ENCODE data around the gene ALDH1A1.

ALDH1A1 gene

DNA sequence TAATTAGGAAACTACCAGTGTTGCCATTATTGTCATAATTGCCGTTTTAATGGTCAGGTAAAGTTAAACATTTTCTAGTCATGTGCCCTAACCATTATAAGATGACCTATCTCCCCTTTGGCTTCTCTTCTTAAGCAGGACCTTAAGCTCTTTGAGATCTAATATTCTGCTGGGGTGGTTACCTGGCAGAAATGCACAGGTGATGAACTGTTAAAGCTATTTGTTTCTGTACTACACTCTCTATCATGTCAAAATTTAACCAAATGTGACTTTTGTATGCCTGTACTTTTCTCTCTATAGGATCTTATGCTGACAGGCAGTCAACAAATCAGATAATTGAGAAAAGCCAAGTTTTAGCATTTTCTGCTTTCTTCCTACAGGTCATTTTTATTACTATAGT is 23.3 kb downstream of the ALDH1A1 start:
- Histone ChIP-seq H3K27me3 (ENCODE audit: control insufficient read depth, insufficient read depth, low read length) (no peaks in the 10 kb centered on the region), H3K9me3 (ENCODE audit: control insufficient read depth, insufficient read depth, low read depth, low read length) (no peaks in the 10 kb centered on the region), H3K36me3 (ENCODE audit: control insufficient read depth, insufficient read depth, low read length) (no peaks in the 10 kb centered on the region), H3K4me3 (ENCODE audit: low read depth, low read length) (no peak overlapping the region), H3K9ac (ENCODE audit: low read length) (no peak overlapping the region), H3K27ac (ENCODE audit: low read depth, low read length) (no peak overlapping the region), H3K4me1 (ENCODE audit: control insufficient read depth, insufficient read depth, low read length) (no peaks in the 10 kb centered on the region)

DNA sequence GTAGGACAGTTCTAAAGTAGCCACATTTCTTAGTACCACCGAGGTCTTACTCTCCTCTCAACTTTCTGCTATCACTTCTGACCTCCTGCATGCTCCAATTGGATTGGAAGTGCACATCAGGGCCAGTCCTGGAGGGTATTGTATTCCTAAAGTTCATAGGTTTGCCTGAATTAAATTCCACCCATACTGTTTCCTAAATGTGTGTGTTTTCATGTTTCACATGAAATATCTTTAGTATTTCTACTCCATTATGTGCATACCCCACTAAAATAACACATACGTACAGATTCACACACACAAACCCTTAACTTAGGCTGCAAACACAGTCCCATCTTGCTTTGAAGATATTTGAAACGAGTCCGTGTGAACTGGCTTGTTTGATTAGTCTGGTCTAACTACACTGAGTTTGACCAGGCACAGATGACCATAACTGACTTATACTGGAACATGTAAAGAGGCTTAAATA is 24.8 kb downstream of the ALDH1A1 start:
- H3K4me1 ChIP-seq (ENCODE audit: control insufficient read depth, insufficient read depth, low read length), result no peaks in the 10 kb centered on the region
- no peaks in the 10 kb centered on the region for H3K9me3 ChIP-seq (ENCODE audit: control insufficient read depth, insufficient read depth, low read depth, low read length)
- no peak overlapping the region for H3K27ac ChIP-seq (ENCODE audit: low read depth, low read length)
- H3K4me3 ChIP-seq (ENCODE audit: low read depth, low read length), result no peak overlapping the region
- H3K27me3 ChIP-seq (ENCODE audit: control insufficient read depth, insufficient read depth, low read length), result no peaks in the 10 kb centered on the region
- no peaks in the 10 kb centered on the region for H3K36me3 ChIP-seq (ENCODE audit: control insufficient read depth, insufficient read depth, low read length)
- H3K9ac ChIP-seq (ENCODE audit: low read length), result no peak overlapping the region

DNA sequence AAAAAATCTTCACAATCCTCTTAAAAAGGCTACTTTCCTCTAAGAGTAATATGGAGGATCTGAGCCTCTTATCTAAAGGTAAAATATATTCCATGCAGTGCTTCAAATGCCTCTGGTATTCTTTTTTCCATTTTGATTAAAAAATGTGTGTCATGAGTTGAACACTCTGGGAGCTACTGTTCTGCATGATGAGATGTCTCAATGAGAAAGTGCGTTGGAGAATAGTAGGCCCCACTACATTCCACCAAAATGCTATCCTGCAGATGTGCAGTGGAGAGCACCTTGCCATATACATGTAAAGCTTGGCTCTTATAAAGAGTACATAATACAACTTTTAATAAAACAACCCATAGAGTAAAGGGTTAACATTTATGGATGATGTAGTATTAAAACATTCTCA is 26.3 kb downstream of the ALDH1A1 start:
- H3K36me3 ChIP-seq (ENCODE audit: control insufficient read depth, insufficient read depth, low read length), result no peaks in the 10 kb centered on the region
- H3K4me3 ChIP-seq (ENCODE audit: low read depth, low read length), result no peak overlapping the region
- H3K27me3 ChIP-seq (ENCODE audit: control insufficient read depth, insufficient read depth, low read length), result no peaks in the 10 kb centered on the region
- no peak overlapping the region for H3K9ac ChIP-seq (ENCODE audit: low read length)
- H3K27ac ChIP-seq (ENCODE audit: low read depth, low read length), result no peak overlapping the region
- no peaks in the 10 kb centered on the region for H3K4me1 ChIP-seq (ENCODE audit: control insufficient read depth, insufficient read depth, low read length)
- H3K9me3 ChIP-seq (ENCODE audit: control insufficient read depth, insufficient read depth, low read depth, low read length), result no peaks in the 10 kb centered on the region

DNA sequence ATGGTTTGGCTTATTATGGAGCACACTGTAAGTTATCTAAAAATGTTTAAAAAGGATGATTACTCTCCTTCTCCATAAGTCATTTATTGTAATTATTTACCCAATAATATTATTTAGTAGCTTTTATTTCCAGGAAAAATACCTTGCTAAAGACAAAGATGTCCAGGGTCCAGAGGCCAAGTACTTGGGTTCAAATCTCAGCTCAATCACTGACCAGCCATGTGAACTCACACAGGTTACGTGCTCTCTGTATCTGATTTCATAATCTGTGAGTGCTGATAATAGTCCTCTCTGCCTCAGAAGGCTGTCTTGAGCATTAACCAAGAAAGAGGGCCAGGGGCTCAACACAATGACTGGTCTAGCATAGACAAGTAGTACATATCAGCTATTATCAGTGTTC is 27.0 kb downstream of the ALDH1A1 start:
- Histone ChIP-seq H3K36me3 (ENCODE audit: control insufficient read depth, insufficient read depth, low read length) (no peaks in the 10 kb centered on the region), H3K9me3 (ENCODE audit: control insufficient read depth, insufficient read depth, low read depth, low read length) (no peaks in the 10 kb centered on the region), H3K4me1 (ENCODE audit: control insufficient read depth, insufficient read depth, low read length) (no peaks in the 10 kb centered on the region), H3K4me3 (ENCODE audit: low read depth, low read length) (no peak overlapping the region), H3K9ac (ENCODE audit: low read length) (no peak overlapping the region), H3K27ac (ENCODE audit: low read depth, low read length) (no peak overlapping the region), H3K27me3 (ENCODE audit: control insufficient read depth, insufficient read depth, low read length) (no peaks in the 10 kb centered on the region)

DNA sequence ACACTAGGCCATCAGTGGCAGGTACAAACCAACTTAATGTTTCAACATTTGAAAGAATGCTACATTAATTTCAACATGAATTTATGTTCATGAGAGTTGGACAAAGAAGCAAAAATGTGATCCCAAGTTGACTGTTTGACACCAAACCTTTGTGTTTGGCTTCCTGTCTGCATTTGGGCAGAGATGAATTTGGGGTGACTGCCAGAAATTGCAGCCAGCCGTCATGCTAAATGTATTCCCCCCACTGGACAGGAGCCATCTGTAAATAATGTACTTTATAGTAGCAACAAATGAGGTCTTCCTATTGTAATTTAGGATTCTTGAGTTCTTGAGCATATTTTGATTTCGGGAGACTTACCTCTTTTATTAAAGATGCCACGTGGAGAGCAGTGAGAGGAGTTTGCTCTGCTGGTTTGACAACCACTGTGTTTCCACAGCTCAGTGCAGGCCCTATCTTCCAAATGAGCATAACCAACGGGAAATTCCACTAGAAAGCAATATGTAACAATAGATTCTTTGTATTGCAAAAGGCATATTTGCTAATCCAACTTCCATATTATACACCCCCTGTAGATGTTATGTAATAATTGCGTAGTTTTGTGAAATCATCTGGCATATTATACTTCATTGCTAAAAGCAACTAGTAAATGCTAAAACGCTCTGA is 27.6 kb downstream of the ALDH1A1 start:
- Histone ChIP-seq H3K4me3 (ENCODE audit: low read depth, low read length) (no peak overlapping the region), H3K4me1 (ENCODE audit: control insufficient read depth, insufficient read depth, low read length) (no peaks in the 10 kb centered on the region), H3K9me3 (ENCODE audit: control insufficient read depth, insufficient read depth, low read depth, low read length) (no peaks in the 10 kb centered on the region), H3K27ac (ENCODE audit: low read depth, low read length) (no peak overlapping the region), H3K36me3 (ENCODE audit: control insufficient read depth, insufficient read depth, low read length) (no peaks in the 10 kb centered on the region), H3K9ac (ENCODE audit: low read length) (no peak overlapping the region), H3K27me3 (ENCODE audit: control insufficient read depth, insufficient read depth, low read length) (no peaks in the 10 kb centered on the region)

DNA sequence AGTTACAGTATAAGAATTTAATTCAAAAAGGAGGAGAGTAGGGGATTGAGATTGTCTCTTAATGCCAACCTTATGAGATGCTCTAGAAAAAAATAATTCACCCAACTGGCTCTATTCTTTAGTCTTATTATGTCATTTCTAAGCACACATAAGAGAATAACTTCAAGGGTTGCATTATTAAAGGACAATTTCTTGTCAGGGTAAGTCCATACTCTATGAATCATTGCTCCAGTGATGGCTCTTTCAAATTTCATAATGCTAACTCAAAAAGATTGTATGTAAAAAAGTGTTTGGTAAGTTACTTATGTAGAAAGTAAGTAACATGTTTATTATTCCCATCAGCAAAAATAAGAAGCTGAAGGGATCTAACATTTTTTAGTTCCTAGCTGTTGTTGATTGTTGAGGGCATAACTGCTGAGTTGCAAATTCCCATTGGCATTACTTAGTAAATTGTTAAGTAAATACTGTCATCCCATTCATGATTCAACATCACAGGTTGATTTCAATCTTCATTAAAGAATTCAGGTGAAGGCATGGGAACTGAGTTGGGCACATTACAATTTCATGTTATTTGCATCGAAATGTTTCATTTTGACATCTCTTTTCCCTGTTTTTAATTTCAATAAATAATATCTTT is 28.6 kb downstream of the ALDH1A1 start:
- H3K27me3 ChIP-seq (ENCODE audit: control insufficient read depth, insufficient read depth, low read length), result no peaks in the 10 kb centered on the region
- no peaks in the 10 kb centered on the region for H3K9me3 ChIP-seq (ENCODE audit: control insufficient read depth, insufficient read depth, low read depth, low read length)
- no peak overlapping the region for H3K9ac ChIP-seq (ENCODE audit: low read length)
- no peaks in the 10 kb centered on the region for H3K36me3 ChIP-seq (ENCODE audit: control insufficient read depth, insufficient read depth, low read length)
- H3K4me1 ChIP-seq (ENCODE audit: control insufficient read depth, insufficient read depth, low read length), result no peaks in the 10 kb centered on the region
- H3K27ac ChIP-seq (ENCODE audit: low read depth, low read length), result no peak overlapping the region
- no peak overlapping the region for H3K4me3 ChIP-seq (ENCODE audit: low read depth, low read length)

DNA sequence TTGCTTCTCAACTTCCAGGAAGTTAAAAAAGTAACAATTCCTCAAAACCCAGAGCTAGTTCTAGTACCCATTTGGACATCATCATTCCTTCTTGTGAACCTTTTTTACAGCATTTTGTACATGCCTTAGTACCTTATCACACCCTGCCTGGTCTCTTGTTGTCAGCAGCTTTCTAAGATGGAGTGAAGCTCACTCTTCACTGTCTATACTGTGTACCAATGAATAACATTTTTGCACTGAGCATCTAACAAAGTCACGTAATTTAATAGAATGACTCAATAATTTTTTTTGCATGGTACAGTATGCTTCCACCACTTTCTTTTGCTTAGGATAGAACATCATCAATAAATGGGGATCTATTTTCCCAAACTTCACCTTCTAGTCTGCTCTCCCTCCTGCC is 29.8 kb downstream of the ALDH1A1 start:
- Histone ChIP-seq H3K27me3 (ENCODE audit: control insufficient read depth, insufficient read depth, low read length) (no peaks in the 10 kb centered on the region), H3K9ac (ENCODE audit: low read length) (no peak overlapping the region)

DNA sequence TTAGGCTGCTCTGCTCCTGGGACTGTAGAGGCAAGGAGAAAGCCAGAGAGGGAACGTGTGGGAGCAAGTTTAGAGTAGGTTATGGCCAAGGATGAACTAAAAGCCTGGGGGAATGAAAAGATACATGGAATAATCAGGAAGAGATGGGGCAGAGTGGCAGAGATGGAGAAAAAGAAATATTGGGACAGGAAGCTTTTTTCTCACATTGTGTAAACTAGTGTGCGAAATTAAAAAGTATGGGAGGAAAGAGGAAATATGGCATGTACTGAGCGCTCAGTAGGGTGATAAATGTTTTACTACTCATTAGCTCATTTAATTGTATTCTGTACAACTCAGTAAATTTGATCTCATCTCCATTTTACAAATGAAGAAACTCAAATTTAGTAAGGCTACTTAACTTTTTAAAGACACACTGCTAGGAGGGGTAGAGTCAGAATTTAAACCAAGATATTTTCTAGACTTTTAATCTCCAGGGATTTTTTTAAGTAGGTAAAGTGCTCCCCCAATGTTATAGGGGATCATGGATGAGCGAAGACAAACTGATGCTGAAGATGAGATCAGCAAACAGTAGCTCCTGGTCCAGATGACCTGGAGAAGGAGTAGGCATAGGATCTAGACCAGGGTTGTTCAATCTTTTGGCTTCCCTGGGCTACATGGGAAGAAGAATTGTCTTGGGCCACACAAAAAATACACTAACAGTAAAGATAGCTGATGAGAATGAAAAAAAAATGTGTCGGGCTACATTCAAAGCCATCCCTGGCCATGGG is 30.8 kb downstream of the ALDH1A1 start:
- no peaks in the 10 kb centered on the region for H3K4me1 ChIP-seq (ENCODE audit: control insufficient read depth, insufficient read depth, low read length)
- H3K27me3 ChIP-seq (ENCODE audit: control insufficient read depth, insufficient read depth, low read length), result no peaks in the 10 kb centered on the region
- H3K9ac ChIP-seq (ENCODE audit: low read length), result no peak overlapping the region

More for the DNA sequence above, 29.8 kb downstream of the ALDH1A1 start:
- Histone ChIP-seq H3K9me3 (ENCODE audit: control insufficient read depth, insufficient read depth, low read depth, low read length) (no peaks in the 10 kb centered on the region), H3K4me3 (ENCODE audit: low read depth, low read length) (no peak overlapping the region), H3K27ac (ENCODE audit: low read depth, low read length) (no peak overlapping the region), H3K4me1 (ENCODE audit: control insufficient read depth, insufficient read depth, low read length) (no peaks in the 10 kb centered on the region), H3K36me3 (ENCODE audit: control insufficient read depth, insufficient read depth, low read length) (no peaks in the 10 kb centered on the region)

DNA sequence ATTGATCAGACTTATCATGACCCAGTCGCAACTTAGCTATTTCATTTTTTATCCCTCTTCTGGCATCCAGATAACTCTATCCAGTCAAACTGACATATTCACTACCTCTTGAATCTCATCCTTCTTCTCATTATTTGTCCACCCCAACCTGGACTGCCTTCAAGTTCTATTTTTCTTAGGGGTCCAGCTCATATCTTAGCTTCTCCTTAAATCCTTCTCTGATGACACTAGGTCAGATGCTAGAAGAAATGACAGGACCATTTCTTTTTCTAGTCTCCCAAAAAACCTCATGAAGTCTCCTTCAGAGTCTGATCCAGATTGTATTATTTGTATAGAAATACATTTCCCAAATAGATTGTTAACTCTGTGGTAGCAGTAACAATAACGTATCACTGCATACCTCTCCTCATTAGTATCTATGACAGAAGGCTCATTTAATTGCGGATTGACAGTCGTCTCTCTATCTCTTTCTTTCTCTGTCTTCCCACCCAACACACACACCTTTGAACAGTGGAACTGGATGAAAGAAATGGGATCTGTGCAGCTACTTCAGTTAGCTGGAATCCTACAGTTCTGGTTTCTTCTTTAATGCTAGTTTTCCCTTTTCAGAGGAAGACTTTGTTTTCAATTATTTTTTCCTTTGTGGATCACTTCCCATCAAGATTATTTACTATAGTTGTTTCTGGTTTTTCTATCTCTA is 33.5 kb downstream of the ALDH1A1 start:
- Histone ChIP-seq H3K9ac (ENCODE audit: low read length) (no peak overlapping the region), H3K4me1 (ENCODE audit: control insufficient read depth, insufficient read depth, low read length) (no peaks in the 10 kb centered on the region), H3K27ac (ENCODE audit: low read depth, low read length) (no peak overlapping the region), H3K36me3 (ENCODE audit: control insufficient read depth, insufficient read depth, low read length) (no peaks in the 10 kb centered on the region), H3K9me3 (ENCODE audit: control insufficient read depth, insufficient read depth, low read depth, low read length) (no peaks in the 10 kb centered on the region), H3K27me3 (ENCODE audit: control insufficient read depth, insufficient read depth, low read length) (no peaks in the 10 kb centered on the region), H3K4me3 (ENCODE audit: low read depth, low read length) (no peak overlapping the region)

More for the DNA sequence above, 30.8 kb downstream of the ALDH1A1 start:
- H3K9me3 ChIP-seq (ENCODE audit: control insufficient read depth, insufficient read depth, low read depth, low read length), result no peaks in the 10 kb centered on the region
- H3K4me3 ChIP-seq (ENCODE audit: low read depth, low read length), result no peak overlapping the region
- H3K27ac ChIP-seq (ENCODE audit: low read depth, low read length), result no peak overlapping the region
- no peaks in the 10 kb centered on the region for H3K36me3 ChIP-seq (ENCODE audit: control insufficient read depth, insufficient read depth, low read length)

DNA sequence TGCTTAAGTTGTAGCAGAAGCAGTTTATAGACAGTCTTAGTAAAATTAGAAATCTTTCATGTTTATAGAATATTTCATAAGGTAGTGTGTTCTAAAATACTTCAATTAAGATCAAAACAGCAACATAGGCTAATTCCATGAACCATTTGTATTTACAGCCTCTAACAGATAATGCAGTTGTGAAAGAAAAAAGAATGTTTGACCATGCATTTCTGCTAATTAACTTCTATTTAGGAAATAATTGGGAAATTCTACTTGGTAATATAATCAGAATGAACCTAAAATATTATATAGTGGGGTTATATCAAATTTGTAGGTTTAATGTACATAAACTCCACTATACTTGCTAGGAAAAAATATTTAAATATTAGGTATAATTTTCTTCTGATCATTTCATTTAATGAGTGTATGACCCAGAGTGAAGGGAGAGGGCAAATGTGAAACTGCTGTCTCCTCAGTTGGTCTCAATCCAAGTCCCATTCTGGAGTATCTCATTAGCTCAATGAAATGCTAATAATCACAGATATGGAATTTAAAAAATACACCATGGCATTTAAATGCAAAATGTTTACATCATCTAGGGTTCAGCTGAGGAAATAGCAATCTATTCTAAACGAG is 34.9 kb downstream of the ALDH1A1 start:
- no peaks in the 10 kb centered on the region for H3K27me3 ChIP-seq (ENCODE audit: control insufficient read depth, insufficient read depth, low read length)

More for the DNA sequence above, 34.9 kb downstream of the ALDH1A1 start:
- Histone ChIP-seq H3K4me1 (ENCODE audit: control insufficient read depth, insufficient read depth, low read length) (no peaks in the 10 kb centered on the region), H3K36me3 (ENCODE audit: control insufficient read depth, insufficient read depth, low read length) (no peaks in the 10 kb centered on the region), H3K27ac (ENCODE audit: low read depth, low read length) (no peak overlapping the region), H3K9ac (ENCODE audit: low read length) (no peak overlapping the region), H3K4me3 (ENCODE audit: low read depth, low read length) (no peak overlapping the region), H3K9me3 (ENCODE audit: control insufficient read depth, insufficient read depth, low read depth, low read length) (no peaks in the 10 kb centered on the region)
